Measurements from ENCODE around the gene SKI.

DNA sequence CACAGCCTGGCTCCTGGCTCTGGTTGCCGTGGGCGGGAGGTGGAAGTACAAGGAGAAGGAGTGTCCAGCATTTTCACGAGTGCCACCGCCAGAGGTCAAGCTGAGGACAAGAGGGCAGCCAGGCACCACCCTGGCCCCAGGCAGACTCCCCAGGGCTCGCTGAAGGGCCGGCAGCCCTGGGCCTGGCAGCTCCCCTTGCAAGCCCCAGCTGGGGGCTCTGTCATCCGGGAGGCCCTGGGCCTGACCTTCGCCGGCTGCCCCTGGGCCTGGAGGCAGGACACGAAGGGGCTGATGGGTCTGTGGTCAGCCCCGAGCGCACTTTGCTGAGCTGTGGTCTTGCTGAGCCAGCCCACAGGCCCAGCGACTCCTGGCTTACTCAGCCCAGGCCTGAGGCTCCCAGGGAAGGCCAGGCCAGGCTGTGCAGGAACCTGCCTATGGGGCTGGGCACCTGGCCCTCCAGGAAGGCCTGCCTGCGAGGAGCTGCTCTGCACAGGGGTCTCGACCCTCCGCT is 88.4 kb downstream of the SKI start:
- TF ChIP-seq ASH2L (IDR thresholded peaks at IDR 0.05; ENCODE audit: borderline replicate concordance, low read depth) (no peak), USF1 (IDR thresholded peaks at IDR 0.05; ENCODE audit: borderline replicate concordance, extremely low read length, insufficient read depth, low read depth, low read length) (no peak), CHD4 (IDR thresholded peaks at IDR 0.05) (no peak), BCLAF1 (IDR thresholded peaks at IDR 0.05) (no peak), CREB1 (IDR thresholded peaks at IDR 0.05; ENCODE audit: low read depth) (no peak), RUNX3 (IDR thresholded peaks at IDR 0.05; ENCODE audit: low read length) (no peak), MAX (IDR thresholded peaks at IDR 0.05; ENCODE audit: low read depth, low read length) (no peak), EGR1 (IDR thresholded peaks at IDR 0.05; ENCODE audit: borderline replicate concordance in 1 of 2, low read depth in 2 of 2, low read length in 2 of 2) (no peak), ZNF24 (IDR thresholded peaks at IDR 0.05) (no peak), HDGF (IDR thresholded peaks at IDR 0.05) (no peak), EP300 (IDR thresholded peaks at IDR 0.05; ENCODE audit: borderline replicate concordance in 1 of 2, control insufficient read depth in 1 of 2, low read depth in 2 of 2, low read length in 2 of 2) (no peak), SIX5 (IDR thresholded peaks at IDR 0.05; ENCODE audit: low read depth, low read length, severe bottlenecking) (no peak)
- TF ChIP-seq, protein P1, sequence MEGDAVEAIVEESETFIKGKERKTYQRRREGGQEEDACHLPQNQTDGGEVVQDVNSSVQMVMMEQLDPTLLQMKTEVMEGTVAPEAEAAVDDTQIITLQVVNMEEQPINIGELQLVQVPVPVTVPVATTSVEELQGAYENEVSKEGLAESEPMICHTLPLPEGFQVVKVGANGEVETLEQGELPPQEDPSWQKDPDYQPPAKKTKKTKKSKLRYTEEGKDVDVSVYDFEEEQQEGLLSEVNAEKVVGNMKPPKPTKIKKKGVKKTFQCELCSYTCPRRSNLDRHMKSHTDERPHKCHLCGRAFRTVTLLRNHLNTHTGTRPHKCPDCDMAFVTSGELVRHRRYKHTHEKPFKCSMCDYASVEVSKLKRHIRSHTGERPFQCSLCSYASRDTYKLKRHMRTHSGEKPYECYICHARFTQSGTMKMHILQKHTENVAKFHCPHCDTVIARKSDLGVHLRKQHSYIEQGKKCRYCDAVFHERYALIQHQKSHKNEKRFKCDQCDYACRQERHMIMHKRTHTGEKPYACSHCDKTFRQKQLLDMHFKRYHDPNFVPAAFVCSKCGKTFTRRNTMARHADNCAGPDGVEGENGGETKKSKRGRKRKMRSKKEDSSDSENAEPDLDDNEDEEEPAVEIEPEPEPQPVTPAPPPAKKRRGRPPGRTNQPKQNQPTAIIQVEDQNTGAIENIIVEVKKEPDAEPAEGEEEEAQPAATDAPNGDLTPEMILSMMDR (IDR thresholded peaks at IDR 0.05 in 2 of 3, conservative IDR thresholded peaks at IDR 0.05 in 1 of 3; ENCODE audit: control insufficient read depth in 2 of 3, extremely low read depth in 1 of 3, insufficient read depth in 1 of 3, low read depth in 3 of 3, low read length in 3 of 3) = no peak
- TF ChIP-seq, protein P2, sequence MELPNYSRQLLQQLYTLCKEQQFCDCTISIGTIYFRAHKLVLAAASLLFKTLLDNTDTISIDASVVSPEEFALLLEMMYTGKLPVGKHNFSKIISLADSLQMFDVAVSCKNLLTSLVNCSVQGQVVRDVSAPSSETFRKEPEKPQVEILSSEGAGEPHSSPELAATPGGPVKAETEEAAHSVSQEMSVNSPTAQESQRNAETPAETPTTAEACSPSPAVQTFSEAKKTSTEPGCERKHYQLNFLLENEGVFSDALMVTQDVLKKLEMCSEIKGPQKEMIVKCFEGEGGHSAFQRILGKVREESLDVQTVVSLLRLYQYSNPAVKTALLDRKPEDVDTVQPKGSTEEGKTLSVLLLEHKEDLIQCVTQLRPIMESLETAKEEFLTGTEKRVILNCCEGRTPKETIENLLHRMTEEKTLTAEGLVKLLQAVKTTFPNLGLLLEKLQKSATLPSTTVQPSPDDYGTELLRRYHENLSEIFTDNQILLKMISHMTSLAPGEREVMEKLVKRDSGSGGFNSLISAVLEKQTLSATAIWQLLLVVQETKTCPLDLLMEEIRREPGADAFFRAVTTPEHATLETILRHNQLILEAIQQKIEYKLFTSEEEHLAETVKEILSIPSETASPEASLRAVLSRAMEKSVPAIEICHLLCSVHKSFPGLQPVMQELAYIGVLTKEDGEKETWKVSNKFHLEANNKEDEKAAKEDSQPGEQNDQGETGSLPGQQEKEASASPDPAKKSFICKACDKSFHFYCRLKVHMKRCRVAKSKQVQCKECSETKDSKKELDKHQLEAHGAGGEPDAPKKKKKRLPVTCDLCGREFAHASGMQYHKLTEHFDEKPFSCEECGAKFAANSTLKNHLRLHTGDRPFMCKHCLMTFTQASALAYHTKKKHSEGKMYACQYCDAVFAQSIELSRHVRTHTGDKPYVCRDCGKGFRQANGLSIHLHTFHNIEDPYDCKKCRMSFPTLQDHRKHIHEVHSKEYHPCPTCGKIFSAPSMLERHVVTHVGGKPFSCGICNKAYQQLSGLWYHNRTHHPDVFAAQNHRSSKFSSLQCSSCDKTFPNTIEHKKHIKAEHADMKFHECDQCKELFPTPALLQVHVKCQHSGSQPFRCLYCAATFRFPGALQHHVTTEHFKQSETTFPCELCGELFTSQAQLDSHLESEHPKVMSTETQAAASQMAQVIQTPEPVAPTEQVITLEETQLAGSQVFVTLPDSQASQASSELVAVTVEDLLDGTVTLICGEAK (IDR thresholded peaks at IDR 0.05; ENCODE audit: borderline replicate concordance) = no peak
